B cell (primary cell): ENCODE data around the gene CA14.

ENCODE experiments used
- CTCF ChIP-seq: fragments of 200-600 bp; IDR thresholded peaks from one replicate; pipeline ENCODE4 v1.8.0; 2022; ENCODE audit warnings: antibody characterized with exemption, mild to moderate bottlenecking
- EZH2 ChIP-seq: IDR thresholded peaks from 2 replicates; pipeline ENCODE4 v1.6.1; 2012; ENCODE audit warnings: borderline replicate concordance, low read depth, mild to moderate bottlenecking, moderate library complexity, low read length; ENCODE audit not compliant: insufficient read depth, poor library complexity, severe bottlenecking

GRCh38 chr1:150281758-150282557 lies 24.4 kb downstream of the CA14 start, which contains the start of gene CIART:
- TF ChIP-seq CTCF (no peak), EZH2 (no peak)
